ENCODE results near the gene CYP4F12.

DNA sequence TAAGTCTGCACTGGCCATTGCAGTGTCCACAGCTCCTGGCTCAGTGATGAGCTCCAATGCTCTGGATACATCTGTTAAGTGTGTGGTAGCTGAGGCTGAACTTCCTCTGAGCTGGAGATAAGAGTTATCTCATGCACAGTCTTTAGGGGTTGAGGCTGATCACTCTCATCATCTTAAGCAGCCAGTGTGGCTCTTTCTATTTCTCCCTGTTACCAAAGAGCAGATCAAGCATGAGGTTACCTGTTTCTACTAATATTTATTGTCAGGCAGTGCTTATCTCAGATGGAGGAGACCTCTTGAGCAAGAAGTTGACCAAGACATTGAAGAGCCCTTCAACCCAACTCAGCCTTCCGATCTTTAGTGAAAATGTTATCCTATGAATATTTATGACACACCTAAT, 48.4 kb downstream of the CYP4F12 start:
- TF ChIP-seq, protein P1, sequence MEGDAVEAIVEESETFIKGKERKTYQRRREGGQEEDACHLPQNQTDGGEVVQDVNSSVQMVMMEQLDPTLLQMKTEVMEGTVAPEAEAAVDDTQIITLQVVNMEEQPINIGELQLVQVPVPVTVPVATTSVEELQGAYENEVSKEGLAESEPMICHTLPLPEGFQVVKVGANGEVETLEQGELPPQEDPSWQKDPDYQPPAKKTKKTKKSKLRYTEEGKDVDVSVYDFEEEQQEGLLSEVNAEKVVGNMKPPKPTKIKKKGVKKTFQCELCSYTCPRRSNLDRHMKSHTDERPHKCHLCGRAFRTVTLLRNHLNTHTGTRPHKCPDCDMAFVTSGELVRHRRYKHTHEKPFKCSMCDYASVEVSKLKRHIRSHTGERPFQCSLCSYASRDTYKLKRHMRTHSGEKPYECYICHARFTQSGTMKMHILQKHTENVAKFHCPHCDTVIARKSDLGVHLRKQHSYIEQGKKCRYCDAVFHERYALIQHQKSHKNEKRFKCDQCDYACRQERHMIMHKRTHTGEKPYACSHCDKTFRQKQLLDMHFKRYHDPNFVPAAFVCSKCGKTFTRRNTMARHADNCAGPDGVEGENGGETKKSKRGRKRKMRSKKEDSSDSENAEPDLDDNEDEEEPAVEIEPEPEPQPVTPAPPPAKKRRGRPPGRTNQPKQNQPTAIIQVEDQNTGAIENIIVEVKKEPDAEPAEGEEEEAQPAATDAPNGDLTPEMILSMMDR (conservative IDR thresholded peaks at IDR 0.05; ENCODE audit: low read depth, low read length), result no peak
- TF ChIP-seq EZH2 (IDR thresholded peaks at IDR 0.05; ENCODE audit: low read length, unreplicated experiment), result no peak
